Spinal cord (tissue), 10 donors: ENCODE results near the gene PDE5A. TPM values are rescaled to one million over a fixed set of nuclear protein-coding genes. Genes with fewer than 3 reads are reported as not detected.
"Not testable (repeated sequence)": the region's sequence is repeated elsewhere in the genome, so short reads cannot be mapped to it uniquely, and the experiment has no call there.

ENCODE experiments used
- DNase-seq, 6 donors: peaks; one replicate each; pipeline versions ENCODE4 v3.0.0 to v3.0.0-alpha.2; 2013 to 2015; ENCODE audit warnings: low spot score in 6 of 6, low read depth in 4 of 6
- H3K27ac ChIP-seq: one replicate; pipeline ENCODE4 v1.5.1; 2013; ENCODE audit warnings: low read depth, low read length, control low read depth
- H3K27me3 ChIP-seq: one replicate; pipeline ENCODE4 v1.6.1; 2013; ENCODE audit warnings: low read length; ENCODE audit not compliant: control insufficient read depth, insufficient read depth
- H3K36me3 ChIP-seq: one replicate; pipeline ENCODE4 v1.6.1; 2013; ENCODE audit warnings: low read length; ENCODE audit not compliant: control insufficient read depth, insufficient read depth
- H3K4me1 ChIP-seq: one replicate; pipeline ENCODE4 v1.6.1; 2013; ENCODE audit warnings: low read length; ENCODE audit not compliant: control insufficient read depth, insufficient read depth
- H3K4me3 ChIP-seq: one replicate; pipeline ENCODE4 v1.5.1; 2013; ENCODE audit warnings: low read depth, low read length, control low read depth
- H3K9me3 ChIP-seq: one replicate; pipeline ENCODE4 v1.6.1; 2013; ENCODE audit warnings: low read length; ENCODE audit not compliant: control insufficient read depth, insufficient read depth
- WGBS: methylation state at CpG from one replicate; pipeline ENCODE4 v1.1.5; 2013; ENCODE audit warnings: missing lambda C conversion rate; ENCODE audit not compliant: insufficient coverage; 5-methylcytosine and 5-hydroxymethylcytosine counted together
- polyA plus RNA-seq, 2 donors: library from polyadenylated mRNA; unstranded; fragments of 120-200 nt; gene quantifications; one replicate each; pipeline ENCODE4 v1.2.1, GENCODE V29; 2013; ENCODE audit not compliant: insufficient read length in 2 of 2
- total RNA-seq, 2 donors: library from RNA; depleted of rRNA in 1 of 2; stranded (reverse); fragments of 120-200 nt in 1 of 2; fragments of >200 nt in 1 of 2; gene quantifications; one replicate each; pipeline versions ENCODE4 v1.2.3 to v1.2.4, GENCODE V29; 2013 to 2014
- donor health status: healthy.

PDE5A gene
- total and polyA plus RNA-seq, 4 donors = 21.1 to 73.6 (median 38.1) TPM

DNA sequence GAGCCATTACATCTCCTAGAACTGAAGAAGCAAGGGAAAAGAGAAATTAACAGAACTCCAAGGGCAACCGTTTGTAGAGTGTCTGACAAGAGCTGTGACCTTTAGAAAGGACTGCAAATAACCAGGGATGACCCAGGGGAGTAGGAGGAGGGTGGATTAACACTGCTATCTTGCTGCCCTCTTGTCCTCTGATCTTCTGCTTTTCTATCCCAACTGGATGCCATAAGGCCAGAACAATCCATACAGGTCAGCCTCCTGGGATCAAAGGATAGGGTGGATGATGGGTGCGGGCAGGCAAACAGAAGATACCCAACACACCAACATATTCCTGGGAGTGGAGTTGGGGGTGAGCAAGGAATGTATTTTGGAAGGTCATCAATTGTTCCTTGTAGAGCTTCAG, 19.8 kb upstream of the PDE5A start:
- no peaks in the 10 kb centered on the region for H3K4me1 ChIP-seq
- H3K36me3 ChIP-seq = no peaks in the 10 kb centered on the region
- no peaks in the 10 kb centered on the region for H3K9me3 ChIP-seq
- H3K27ac ChIP-seq = no peak overlapping the region
- no peak for DNase-seq
- 80% methylated on average over 1 of the region's 2 CpGs for WGBS
- H3K4me3 ChIP-seq = no peak overlapping the region
- no peaks in the 10 kb centered on the region for H3K27me3 ChIP-seq

- Histone ChIP-seq H3K4me1 (no peaks in the 10 kb centered on the region), H3K9me3 (no peaks in the 10 kb centered on the region), H3K27me3 (no peaks in the 10 kb centered on the region), H3K27ac (no peak overlapping the region), H3K4me3 (no peak overlapping the region), H3K36me3 (no peaks in the 10 kb centered on the region)
- no peak for DNase-seq
- 70% methylated on average over 2 of the region's 3 CpGs for WGBS
Measured at GRCh38 chr4:119647558-119647957, 19.0 kb upstream of the PDE5A start.

DNA sequence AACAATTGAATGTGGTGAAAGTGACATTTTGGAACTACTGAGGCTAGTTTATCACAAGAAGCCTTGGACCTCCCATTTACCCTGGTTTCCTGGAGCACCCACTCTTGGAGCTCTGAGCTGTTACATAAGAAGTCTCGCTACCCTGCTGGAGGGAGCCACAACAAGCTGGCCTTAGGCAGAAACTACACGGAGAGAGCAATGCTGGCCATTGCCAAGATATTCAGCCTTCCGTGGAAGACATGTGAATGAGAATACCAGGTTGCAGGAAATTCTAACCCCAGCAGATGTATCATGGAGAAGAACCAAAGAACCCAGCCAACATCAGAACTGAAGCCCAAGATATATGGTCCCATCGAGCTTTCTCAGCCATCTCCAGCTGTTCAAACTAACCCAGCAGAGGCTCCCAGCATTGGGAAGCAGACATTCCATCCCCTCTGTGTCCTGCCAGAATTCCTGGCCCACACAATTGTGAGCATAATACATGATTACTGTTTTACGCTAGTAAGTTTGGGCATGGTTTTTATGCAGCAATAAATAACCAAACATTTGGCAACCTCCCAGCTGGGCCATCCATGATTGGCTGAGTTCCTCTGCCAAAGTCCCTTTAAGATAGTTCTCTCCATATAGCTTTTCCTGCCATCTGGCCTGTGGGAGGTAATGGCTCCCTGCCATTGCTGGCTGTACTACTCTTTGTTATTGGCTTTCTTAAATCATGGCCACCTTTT, 17.9 kb upstream of the PDE5A start:
- WGBS = 25% methylated on average over 4 of the region's 5 CpGs
- Histone ChIP-seq H3K9me3 (no peaks in the 10 kb centered on the region), H3K27ac (peak overlapping the region; percentile 29), H3K36me3 (no peaks in the 10 kb centered on the region), H3K27me3 (no peaks in the 10 kb centered on the region), H3K4me1 (no peaks in the 10 kb centered on the region), H3K4me3 (no peak overlapping the region)
- peak in 5 of 6 donors; percentile 48 to 93 (median 69) for DNase-seq

DNA sequence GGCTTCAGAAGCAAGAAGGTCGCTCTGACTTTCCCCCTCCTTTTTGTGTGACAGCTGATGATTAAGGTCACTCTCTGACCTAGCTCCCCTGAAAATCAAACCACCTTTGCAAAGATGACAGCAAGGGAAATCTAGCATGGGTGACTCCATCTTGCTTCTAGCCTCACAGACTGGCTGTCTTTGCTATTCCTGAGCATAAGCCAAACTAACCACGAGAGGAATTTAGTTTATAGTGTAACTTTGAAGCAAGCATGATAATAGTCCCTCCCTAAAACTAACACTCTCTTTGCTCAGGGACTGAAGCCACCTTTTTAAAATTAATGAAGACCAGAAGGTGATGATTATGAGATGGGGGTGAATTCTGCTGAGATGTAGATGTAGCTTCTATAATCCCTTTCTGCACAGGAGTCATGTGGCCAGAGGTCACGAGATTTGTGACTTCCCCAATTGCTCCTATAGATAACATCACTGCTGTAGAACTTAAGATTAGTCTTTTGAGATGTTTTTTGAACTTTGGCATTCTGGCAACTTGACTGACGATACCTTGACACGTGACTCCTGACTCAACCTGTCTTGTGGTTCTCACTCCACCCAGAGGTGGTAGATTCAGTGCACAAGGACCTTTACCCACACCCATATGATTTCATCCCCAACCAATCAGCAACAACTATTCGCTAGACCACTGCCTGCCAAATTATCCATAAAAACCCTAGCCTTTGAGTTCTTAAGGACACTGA, 14.9 kb upstream of the PDE5A start:
- no peak for DNase-seq
- H3K4me1 ChIP-seq = no peaks in the 10 kb centered on the region
- H3K36me3 ChIP-seq = no peaks in the 10 kb centered on the region
- no peak overlapping the region for H3K27ac ChIP-seq
- H3K9me3 ChIP-seq = no peaks in the 10 kb centered on the region
- no peaks in the 10 kb centered on the region for H3K27me3 ChIP-seq
- H3K4me3 ChIP-seq = no peak overlapping the region
- 84% methylated on average over 4 of the region's 6 CpGs for WGBS

GRCh38 chr4:119641765-119642164, 13.2 kb upstream of the PDE5A start:
- no peaks in the 10 kb centered on the region for H3K4me1 ChIP-seq
- DNase-seq = no peak
- no peak overlapping the region for H3K4me3 ChIP-seq
- H3K36me3 ChIP-seq = no peaks in the 10 kb centered on the region
- H3K27me3 ChIP-seq = no peaks in the 10 kb centered on the region
- no peaks in the 10 kb centered on the region for H3K9me3 ChIP-seq
- H3K27ac ChIP-seq = no peak overlapping the region

DNA sequence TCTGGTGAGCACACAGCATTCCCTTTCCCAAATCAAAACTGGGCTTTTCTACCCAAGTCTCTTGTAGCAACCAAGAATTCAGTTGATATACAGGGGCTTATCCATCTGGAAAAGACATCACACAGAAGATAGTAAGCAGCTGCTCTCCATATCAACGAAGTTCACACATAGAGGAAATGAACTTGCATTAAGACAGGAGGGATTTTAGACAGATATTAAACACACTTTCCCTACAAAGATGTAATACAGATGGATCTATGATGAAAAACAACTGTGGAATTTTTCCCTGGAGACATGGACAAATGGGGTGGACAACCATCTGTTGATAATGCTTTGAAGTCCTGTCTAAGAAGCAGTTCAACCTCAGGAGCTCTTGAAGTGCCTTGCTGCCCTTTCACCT, 9.8 kb upstream of the PDE5A start:
- H3K4me1 ChIP-seq = no peaks in the 10 kb centered on the region
- H3K27ac ChIP-seq = no peak overlapping the region
- DNase-seq = no peak
- H3K36me3 ChIP-seq = no peaks in the 10 kb centered on the region
- H3K27me3 ChIP-seq = no peaks in the 10 kb centered on the region
- WGBS = no CpG with 5 or more reads among the region's 1 CpG
- no peaks in the 10 kb centered on the region for H3K9me3 ChIP-seq
- no peak overlapping the region for H3K4me3 ChIP-seq

DNA sequence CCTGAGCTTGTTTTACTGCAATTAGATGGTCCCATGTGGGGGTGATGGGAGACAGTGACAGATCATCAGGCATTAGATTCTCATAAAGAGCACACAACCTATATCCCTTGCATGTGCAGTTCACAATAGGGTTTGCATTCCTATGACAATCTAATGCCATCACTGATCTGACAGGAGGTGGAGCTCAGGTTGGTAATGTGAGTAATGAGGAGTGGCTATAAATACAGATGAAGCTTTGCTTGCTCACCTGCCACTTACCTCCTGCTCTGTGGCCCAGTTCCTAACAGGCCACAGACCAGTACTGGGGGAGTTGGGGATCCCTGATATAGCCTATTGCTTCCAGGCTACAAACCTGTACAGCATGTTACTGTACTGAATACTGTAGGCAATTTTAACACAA, 8.2 kb upstream of the PDE5A start:
- not testable (repeated sequence) for H3K36me3 ChIP-seq, H3K9me3 ChIP-seq, H3K27ac ChIP-seq, H3K4me3 ChIP-seq, H3K27me3 ChIP-seq, H3K4me1 ChIP-seq, DNase-seq

- WGBS = no CpG with 5 or more reads among the region's 1 CpG
- peaks cover 4% of the 10 kb centered on the region for H3K27me3 ChIP-seq
- no peaks in the 10 kb centered on the region for H3K9me3 ChIP-seq
- H3K36me3 ChIP-seq = no peaks in the 10 kb centered on the region
- H3K4me3 ChIP-seq = no peak overlapping the region
- peaks cover 16% of the 10 kb centered on the region for H3K4me1 ChIP-seq
- no peak overlapping the region for H3K27ac ChIP-seq
- no peak for DNase-seq
Measured at GRCh38 chr4:119632216-119632615, 3.6 kb upstream of the PDE5A start.

DNA sequence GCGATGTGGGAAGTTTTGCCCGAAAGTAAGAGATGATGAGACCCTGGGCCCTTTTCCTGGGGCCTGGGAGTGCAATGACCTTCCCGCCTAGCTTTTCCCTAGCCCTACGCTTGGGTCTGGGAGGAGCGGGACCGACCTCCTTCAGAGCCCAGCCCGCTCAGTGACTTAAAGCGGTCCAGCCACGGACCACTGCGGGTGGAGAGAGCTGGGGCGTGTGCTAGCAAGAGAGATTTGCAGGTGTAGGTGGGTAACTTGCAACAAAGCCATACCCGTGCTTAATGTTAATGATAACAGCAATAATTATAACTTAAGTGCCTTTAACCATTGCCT, 503 bp upstream of the PDE5A start:
- H3K4me3 ChIP-seq = peak overlapping the region; percentile 85
- peaks cover 14% of the 10 kb centered on the region for H3K27me3 ChIP-seq
- no peak for DNase-seq
- no peaks in the 10 kb centered on the region for H3K9me3 ChIP-seq
- no peaks in the 10 kb centered on the region for H3K36me3 ChIP-seq
- peaks cover 20% of the 10 kb centered on the region for H3K4me1 ChIP-seq
- peak overlapping the region; percentile 93 for H3K27ac ChIP-seq
- WGBS = 0% methylated on average over 4 of the region's 12 CpGs
